Measurements from ENCODE around the gene ANTKMT. TPM values are rescaled to one million over a fixed set of nuclear protein-coding genes. Genes with fewer than 3 reads are reported as not detected.

ANTKMT gene
- polyA plus RNA-seq, 4 donors = 23.0 to 55.5 (median 38.1) TPM

- no peak for FAIRE-seq
- peaks cover 5 to 37% (median 8%) of the 10 kb centered on the region in 3 donors for H3K36me3 ChIP-seq (ENCODE audit: control insufficient read depth in 3 of 3, insufficient read depth in 2 of 3, low read depth in 1 of 3, low read length in 3 of 3)
- H3K4me1 ChIP-seq (ENCODE audit: control insufficient read depth in 3 of 3, insufficient read depth in 2 of 3, low read depth in 1 of 3, low read length in 2 of 3) = peaks cover 8 to 54% (median 10%) of the 10 kb centered on the region in 3 donors
- peak; percentile 51 to 85 for DNase-seq
- peak overlapping the region; percentile 69 to 89 (median 70) for H3K27ac ChIP-seq (ENCODE audit: low read depth in 1 of 3, low read length in 2 of 3)
- no peaks in the 10 kb centered on the region for H3K9me3 ChIP-seq (ENCODE audit: control insufficient read depth in 2 of 2, insufficient read depth in 1 of 2, low read depth in 1 of 2, low read length in 1 of 2)
- peaks cover 0 to 3% (median 0%) of the 10 kb centered on the region in 3 donors for H3K27me3 ChIP-seq (ENCODE audit: control insufficient read depth in 3 of 3, insufficient read depth in 3 of 3, low read length in 3 of 3)
- WGBS, 3 donors = 24 to 29% (median 24%) methylated on average over 41 to 52 of the region's 52 CpGs
- H3K4me3 ChIP-seq (ENCODE audit: low read depth in 1 of 3, low read length in 3 of 3) = peak overlapping the region in 2 of 3 donors; percentile 43 to 82
These were observed 41.8 kb upstream of the ANTKMT start for GRCh38 chr16:678858-679813.

- Histone ChIP-seq H3K4me1 (ENCODE audit: control insufficient read depth in 3 of 3, insufficient read depth in 2 of 3, low read depth in 1 of 3, low read length in 2 of 3) (peaks cover 8 to 47% (median 9%) of the 10 kb centered on the region in 3 donors), H3K27me3 (ENCODE audit: control insufficient read depth in 3 of 3, insufficient read depth in 3 of 3, low read length in 3 of 3) (peaks cover 0 to 3% (median 0%) of the 10 kb centered on the region in 3 donors), H3K4me3 (ENCODE audit: low read depth in 1 of 3, low read length in 3 of 3) (peak within 1 kb of the TSS; percentile 79 to 90 (median 82)), H3K27ac (ENCODE audit: low read depth in 1 of 3, low read length in 2 of 3) (peak within 1 kb of the TSS; percentile 82 to 97 (median 96)), H3K36me3 (ENCODE audit: control insufficient read depth in 3 of 3, insufficient read depth in 2 of 3, low read depth in 1 of 3, low read length in 3 of 3) (peaks cover 5 to 34% (median 8%) of the 10 kb centered on the region in 3 donors), H3K9me3 (ENCODE audit: control insufficient read depth in 2 of 2, insufficient read depth in 1 of 2, low read depth in 1 of 2, low read length in 1 of 2) (no peaks in the 10 kb centered on the region)
- DNase-seq (peak; percentile 76 to 90), FAIRE-seq (no peak)
- 0 to 1% (median 1%) methylated on average over 37 to 91 of the region's 91 CpGs for WGBS, 3 donors
These were observed 40.9 kb upstream of the ANTKMT start, which contains the start of gene STUB1 for GRCh38 chr16:679814-680624. Gene STUB1 (plus strand): TSS chr16:680410. CDS start chr16:680526, 116 bp downstream.

GRCh38 chr16:680625-680945 is 40.4 kb upstream of the ANTKMT start:
- 0 to 1% (median 0%) methylated on average over 32 to 38 of the region's 38 CpGs for WGBS, 3 donors
- peaks cover 0 to 3% (median 0%) of the 10 kb centered on the region in 3 donors for H3K27me3 ChIP-seq (ENCODE audit: control insufficient read depth in 3 of 3, insufficient read depth in 3 of 3, low read length in 3 of 3)
- peak overlapping the region; percentile 79 to 90 (median 82) for H3K4me3 ChIP-seq (ENCODE audit: low read depth in 1 of 3, low read length in 3 of 3)
- no peak for DNase-seq
- peak overlapping the region; percentile 46 to 96 (median 82) for H3K27ac ChIP-seq (ENCODE audit: low read depth in 1 of 3, low read length in 2 of 3)
- H3K9me3 ChIP-seq (ENCODE audit: control insufficient read depth in 2 of 2, insufficient read depth in 1 of 2, low read depth in 1 of 2, low read length in 1 of 2) = no peaks in the 10 kb centered on the region
- no peak for FAIRE-seq
- H3K36me3 ChIP-seq (ENCODE audit: control insufficient read depth in 3 of 3, insufficient read depth in 2 of 3, low read depth in 1 of 3, low read length in 3 of 3) = peaks cover 5 to 40% (median 9%) of the 10 kb centered on the region in 3 donors
- peaks cover 5 to 44% (median 6%) of the 10 kb centered on the region in 3 donors for H3K4me1 ChIP-seq (ENCODE audit: control insufficient read depth in 3 of 3, insufficient read depth in 2 of 3, low read depth in 1 of 3, low read length in 2 of 3)

DNA sequence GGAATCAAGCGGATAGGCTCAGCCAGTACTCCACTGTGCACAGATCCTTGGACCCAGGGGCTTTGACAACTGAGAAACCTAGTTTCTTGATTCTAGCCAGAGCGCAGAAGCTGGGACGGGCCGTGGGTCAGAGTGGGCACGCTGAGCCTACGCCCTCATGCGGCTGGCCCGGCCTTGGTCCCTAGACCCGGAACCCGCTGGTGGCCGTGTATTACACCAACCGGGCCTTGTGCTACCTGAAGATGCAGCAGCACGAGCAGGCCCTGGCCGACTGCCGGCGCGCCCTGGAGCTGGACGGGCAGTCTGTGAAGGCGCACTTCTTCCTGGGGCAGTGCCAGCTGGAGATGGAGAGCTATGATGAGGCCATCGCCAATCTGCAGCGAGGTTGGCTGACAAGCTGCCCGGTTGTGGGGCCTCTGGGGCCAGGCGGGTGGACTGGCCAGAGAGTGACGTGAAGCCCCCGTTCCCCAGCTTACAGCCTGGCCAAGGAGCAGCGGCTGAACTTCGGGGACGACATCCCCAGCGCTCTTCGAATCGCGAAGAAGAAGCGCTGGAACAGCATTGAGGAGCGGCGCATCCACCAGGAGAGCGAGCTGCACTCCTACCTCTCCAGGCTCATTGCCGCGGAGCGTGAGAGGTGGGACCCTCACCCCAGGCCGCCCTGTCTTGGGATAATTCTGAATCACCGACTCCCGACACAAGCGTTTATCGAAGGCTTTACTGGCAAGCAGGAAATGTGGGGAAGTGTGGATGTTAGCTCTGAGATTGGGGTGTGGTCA is 39.8 kb upstream of the ANTKMT start:
- FAIRE-seq = no peak
- 42 to 46% (median 43%) methylated on average over 44 of the region's 44 CpGs for WGBS, 3 donors
- H3K27ac ChIP-seq (ENCODE audit: low read depth in 1 of 3, low read length in 2 of 3) = peak overlapping the region; percentile 46 to 96 (median 82)

GRCh38 chr16:681746-682427 is 39.1 kb upstream of the ANTKMT start:
- DNase-seq (no peak), FAIRE-seq (no peak)
- H3K4me3 ChIP-seq (ENCODE audit: low read depth in 1 of 3, low read length in 3 of 3) = peak overlapping the region in 2 of 3 donors; percentile 79 to 82
- H3K27me3 ChIP-seq (ENCODE audit: control insufficient read depth in 3 of 3, insufficient read depth in 3 of 3, low read length in 3 of 3) = no peaks in the 10 kb centered on the region
- no peak overlapping the region for H3K27ac ChIP-seq (ENCODE audit: low read depth in 1 of 3, low read length in 2 of 3)
- WGBS, 3 donors = 78 to 80% (median 80%) methylated on average over 28 of the region's 28 CpGs
- H3K36me3 ChIP-seq (ENCODE audit: control insufficient read depth in 3 of 3, insufficient read depth in 2 of 3, low read depth in 1 of 3, low read length in 3 of 3) = peaks cover 5 to 50% (median 10%) of the 10 kb centered on the region in 3 donors
- peaks cover 4 to 34% (median 5%) of the 10 kb centered on the region in 3 donors for H3K4me1 ChIP-seq (ENCODE audit: control insufficient read depth in 3 of 3, insufficient read depth in 2 of 3, low read depth in 1 of 3, low read length in 2 of 3)
- no peaks in the 10 kb centered on the region for H3K9me3 ChIP-seq (ENCODE audit: control insufficient read depth in 2 of 2, insufficient read depth in 1 of 2, low read depth in 1 of 2, low read length in 1 of 2)

More for the DNA sequence above, 39.8 kb upstream of the ANTKMT start:
- Histone ChIP-seq H3K9me3 (ENCODE audit: control insufficient read depth in 2 of 2, insufficient read depth in 1 of 2, low read depth in 1 of 2, low read length in 1 of 2) (no peaks in the 10 kb centered on the region), H3K27me3 (ENCODE audit: control insufficient read depth in 3 of 3, insufficient read depth in 3 of 3, low read length in 3 of 3) (peaks cover 0 to 2% (median 0%) of the 10 kb centered on the region in 3 donors), H3K4me1 (ENCODE audit: control insufficient read depth in 3 of 3, insufficient read depth in 2 of 3, low read depth in 1 of 3, low read length in 2 of 3) (peaks cover 4 to 41% (median 5%) of the 10 kb centered on the region in 3 donors), H3K36me3 (ENCODE audit: control insufficient read depth in 3 of 3, insufficient read depth in 2 of 3, low read depth in 1 of 3, low read length in 3 of 3) (peaks cover 5 to 44% (median 9%) of the 10 kb centered on the region in 3 donors), H3K4me3 (ENCODE audit: low read depth in 1 of 3, low read length in 3 of 3) (peak overlapping the region; percentile 79 to 90 (median 82))
- peak; percentile 50 to 54 for DNase-seq

DNA sequence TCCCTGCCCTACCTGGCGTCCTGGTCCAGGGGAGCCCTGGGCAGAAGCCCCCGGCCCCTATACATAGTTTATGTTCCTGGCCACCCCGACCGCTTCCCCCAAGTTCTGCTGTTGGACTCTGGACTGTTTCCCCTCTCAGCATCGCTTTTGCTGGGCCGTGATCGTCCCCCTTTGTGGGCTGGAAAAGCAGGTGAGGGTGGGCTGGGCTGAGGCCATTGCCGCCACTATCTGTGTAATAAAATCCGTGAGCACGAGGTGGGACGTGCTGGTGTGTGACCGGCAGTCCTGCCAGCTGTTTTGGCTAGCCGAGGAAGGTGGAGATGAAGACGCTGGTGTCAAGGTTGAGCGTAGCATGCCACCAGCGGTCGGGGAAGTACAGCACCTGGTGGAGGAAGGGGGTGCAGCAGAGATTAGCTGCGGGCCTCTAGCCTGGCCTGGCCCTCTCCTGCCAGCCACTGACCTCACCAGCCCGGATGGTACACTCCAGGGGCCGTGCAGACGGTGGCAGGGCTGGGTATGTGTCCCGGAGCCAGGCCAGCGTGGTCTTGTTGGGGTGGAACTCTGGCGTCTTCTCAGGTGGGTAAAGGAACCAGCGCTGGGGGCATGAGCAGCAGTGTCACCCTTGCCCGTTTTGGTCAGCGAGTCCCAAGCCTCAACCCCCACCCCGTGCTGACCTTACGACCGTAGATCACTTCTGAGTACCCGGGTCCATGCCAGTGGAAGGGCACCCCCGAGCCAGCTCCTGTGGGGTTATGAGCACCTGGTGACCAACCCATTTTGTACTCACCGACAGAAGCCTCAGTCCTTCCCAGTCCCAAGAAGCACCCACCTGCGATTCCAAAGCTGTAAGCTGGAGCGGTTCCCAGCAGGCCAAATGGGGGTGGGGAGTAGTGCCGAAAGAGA is 38.2 kb upstream of the ANTKMT start:
- Histone ChIP-seq H3K27ac (ENCODE audit: low read depth in 1 of 3, low read length in 2 of 3) (peak overlapping the region in 1 of 3 donors; percentile 33), H3K27me3 (ENCODE audit: control insufficient read depth in 3 of 3, insufficient read depth in 3 of 3, low read length in 3 of 3) (no peaks in the 10 kb centered on the region), H3K36me3 (ENCODE audit: control insufficient read depth in 3 of 3, insufficient read depth in 2 of 3, low read depth in 1 of 3, low read length in 3 of 3) (peaks cover 5 to 58% (median 12%) of the 10 kb centered on the region in 3 donors), H3K4me3 (ENCODE audit: low read depth in 1 of 3, low read length in 3 of 3) (peak overlapping the region in 2 of 3 donors; percentile 52 to 78), H3K9me3 (ENCODE audit: control insufficient read depth in 2 of 2, insufficient read depth in 1 of 2, low read depth in 1 of 2, low read length in 1 of 2) (no peaks in the 10 kb centered on the region), H3K4me1 (ENCODE audit: control insufficient read depth in 3 of 3, insufficient read depth in 2 of 3, low read depth in 1 of 3, low read length in 2 of 3) (peaks cover 4 to 28% (median 5%) of the 10 kb centered on the region in 3 donors)
- DNase-seq = no peak
- no peak for FAIRE-seq
- 66 to 81% (median 74%) methylated on average over 36 of the region's 36 CpGs for WGBS, 3 donors
